Islet of Langerhans (tissue), 1 donor: ENCODE results near the gene OR13J1.
"Not testable (repeated sequence)": the region's sequence is repeated elsewhere in the genome, so short reads cannot be mapped to it uniquely, and the experiment has no call there.

Experiments used
- FAIRE-seq: peaks from one replicate; lab custom pipeline; 2011; peaks lifted over from hg19 to GRCh38; lab: Jason Lieb, UNC

Gene OR13J1

GRCh38 chr9:35905051-35905781 lies 35.0 kb upstream of the OR13J1 start:
- no peak for FAIRE-seq

DNA sequence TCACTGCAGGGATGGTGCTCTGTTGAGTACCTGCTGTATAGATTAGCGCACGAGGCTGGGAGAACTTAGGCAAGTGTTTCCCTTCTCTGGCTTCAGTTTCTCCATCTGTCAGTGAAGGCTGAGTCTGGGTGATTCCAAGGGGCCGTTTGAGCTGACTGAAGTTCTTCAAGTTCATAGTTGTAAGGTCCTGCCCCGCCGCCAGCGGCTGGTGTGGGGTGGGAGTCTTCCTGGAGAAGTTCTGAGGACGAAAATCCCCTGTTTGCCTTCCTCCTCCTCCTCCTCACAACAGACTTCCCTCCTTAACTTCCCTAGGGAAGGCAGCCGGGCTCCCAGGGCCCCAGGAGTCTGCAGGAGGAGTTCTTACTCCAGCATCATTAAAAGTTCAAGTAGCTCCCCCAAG lies 34.1 kb upstream of the OR13J1 start:
- no peak for FAIRE-seq

DNA sequence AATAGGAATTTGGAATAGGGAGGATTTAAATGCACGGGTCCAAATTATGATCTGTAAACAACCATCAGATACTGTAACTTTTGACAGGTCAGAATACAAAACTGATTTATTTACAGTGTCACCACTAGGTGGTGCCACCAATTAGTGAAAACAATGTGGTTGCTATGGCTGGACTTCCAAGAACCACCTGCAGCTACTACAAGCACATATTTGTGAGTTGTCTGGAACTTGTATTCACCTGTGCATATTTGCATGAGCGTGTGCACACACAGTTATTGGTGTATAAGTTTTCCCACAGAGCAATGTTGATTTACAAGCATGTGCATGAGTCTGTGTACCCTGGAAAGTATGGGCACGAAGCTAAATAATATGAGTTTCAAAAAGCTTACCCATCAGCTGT lies 32.8 kb upstream of the OR13J1 start:
- FAIRE-seq: peak; percentile 96

DNA sequence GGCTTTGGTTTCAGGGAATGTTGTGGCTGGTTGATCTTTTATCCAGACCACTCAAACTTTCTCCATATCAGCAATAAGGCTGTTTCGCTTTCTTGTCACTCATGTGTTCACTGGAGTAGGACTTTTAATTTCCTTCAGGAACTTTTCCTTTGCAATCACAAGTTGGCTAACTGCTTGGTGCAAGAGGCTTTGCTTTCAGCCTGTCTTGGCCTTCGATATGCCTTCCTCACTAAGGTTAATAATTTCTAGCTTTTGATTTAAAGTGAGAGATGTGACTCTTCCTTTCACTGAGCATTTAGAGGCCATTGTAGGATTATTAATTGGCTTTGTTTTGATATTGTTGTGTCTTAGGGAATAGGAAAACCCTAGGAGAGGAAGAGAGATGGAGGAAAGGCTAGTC lies 28.8 kb upstream of the OR13J1 start:
- no peak for FAIRE-seq

- FAIRE-seq: no peak
Measured at GRCh38 chr9:35898337-35898736, 28.1 kb upstream of the OR13J1 start.

- not testable (repeated sequence) for FAIRE-seq
Measured at GRCh38 chr9:35897376-35898099, 27.3 kb upstream of the OR13J1 start.

DNA sequence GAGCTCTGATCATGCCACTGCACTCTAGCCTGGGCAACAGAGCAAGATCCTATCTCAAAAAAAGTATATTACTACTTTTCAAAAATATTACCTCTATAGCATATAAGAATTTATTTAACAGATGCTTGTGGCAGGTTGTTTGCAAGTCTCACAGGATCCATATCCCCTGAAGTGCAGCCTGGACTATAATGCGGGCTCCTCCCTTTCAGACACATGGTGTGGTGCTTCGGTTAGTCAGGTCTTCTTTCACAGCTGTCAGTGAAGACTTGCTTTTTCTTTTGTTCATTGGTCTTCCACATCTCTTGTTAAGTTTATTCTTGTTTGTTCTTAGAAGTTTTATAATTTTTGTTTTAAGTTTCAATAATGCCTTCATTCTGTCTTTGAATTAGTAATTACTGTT lies 26.4 kb upstream of the OR13J1 start:
- FAIRE-seq: no peak

GRCh38 chr9:35892051-35892450 lies 21.9 kb upstream of the OR13J1 start:
- no peak for FAIRE-seq

DNA sequence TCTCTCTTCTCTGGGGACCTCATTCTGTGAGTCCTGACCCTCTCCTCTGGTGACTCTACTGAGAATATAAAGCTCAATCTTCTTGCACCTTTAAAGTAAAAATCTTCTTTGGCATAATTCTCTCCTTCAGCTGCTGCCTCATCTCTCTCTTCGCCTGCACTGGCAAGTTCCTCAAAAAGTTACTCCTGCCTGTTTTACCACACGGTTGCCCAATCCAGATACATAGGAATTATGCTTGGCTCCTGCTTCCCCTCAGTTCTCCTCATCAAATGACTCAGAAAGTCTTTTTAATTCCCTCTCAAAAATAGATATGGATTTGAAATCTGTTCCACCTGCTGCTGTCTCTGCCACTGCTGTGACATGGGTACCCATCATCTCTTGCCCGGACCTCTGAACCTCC lies 21.4 kb upstream of the OR13J1 start:
- FAIRE-seq: no peak

DNA sequence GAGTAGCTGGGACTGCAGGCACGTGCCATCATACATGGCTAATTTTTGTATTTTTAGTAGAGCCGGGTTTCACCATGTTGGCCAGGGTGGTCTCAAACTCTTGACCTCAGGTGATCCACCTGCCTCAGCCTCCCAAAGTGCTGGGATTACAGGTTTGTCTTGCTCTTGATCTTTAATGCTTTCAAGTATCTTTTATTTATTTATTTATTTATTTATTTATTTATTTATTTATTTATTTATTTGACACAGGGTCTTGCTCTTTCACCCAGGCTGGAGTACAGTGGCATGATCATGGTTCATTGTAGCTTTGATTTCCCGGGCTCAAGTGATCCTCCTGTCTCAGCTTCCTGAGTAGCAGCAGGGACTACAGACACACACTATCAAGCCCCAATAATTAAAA lies 14.7 kb upstream of the OR13J1 start:
- FAIRE-seq: not testable (repeated sequence)

DNA sequence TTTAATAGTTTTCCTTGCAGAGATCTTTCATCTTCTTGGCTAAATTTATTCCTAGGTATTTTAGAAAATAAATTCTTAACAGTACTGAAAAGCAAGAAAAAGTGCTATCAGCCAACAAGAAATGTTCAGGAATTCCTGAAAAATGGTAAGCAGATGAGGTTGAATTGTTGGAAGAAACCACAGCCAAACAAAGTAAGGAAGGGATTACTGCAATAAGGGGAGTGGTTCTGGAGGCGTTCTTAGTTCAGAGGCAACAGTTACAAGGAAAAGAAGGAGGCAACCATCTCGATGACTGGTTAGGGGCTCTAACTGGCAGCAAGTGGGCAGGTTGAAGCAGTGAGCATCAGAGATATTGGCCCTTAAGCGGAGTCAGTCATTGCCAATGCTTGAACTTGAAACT lies 12.8 kb upstream of the OR13J1 start:
- no peak for FAIRE-seq

GRCh38 chr9:35882263-35882848 lies 12.2 kb upstream of the OR13J1 start:
- FAIRE-seq: peak; percentile 98

- FAIRE-seq: no peak
Measured at GRCh38 chr9:35872505-35872904, 2.3 kb upstream of the OR13J1 start.

- FAIRE-seq: no peak
Measured at GRCh38 chr9:35871545-35871944, 1.3 kb upstream of the OR13J1 start.

- no peak for FAIRE-seq
Measured at GRCh38 chr9:35869621-35870216, 482 bp downstream of the OR13J1 start.

DNA sequence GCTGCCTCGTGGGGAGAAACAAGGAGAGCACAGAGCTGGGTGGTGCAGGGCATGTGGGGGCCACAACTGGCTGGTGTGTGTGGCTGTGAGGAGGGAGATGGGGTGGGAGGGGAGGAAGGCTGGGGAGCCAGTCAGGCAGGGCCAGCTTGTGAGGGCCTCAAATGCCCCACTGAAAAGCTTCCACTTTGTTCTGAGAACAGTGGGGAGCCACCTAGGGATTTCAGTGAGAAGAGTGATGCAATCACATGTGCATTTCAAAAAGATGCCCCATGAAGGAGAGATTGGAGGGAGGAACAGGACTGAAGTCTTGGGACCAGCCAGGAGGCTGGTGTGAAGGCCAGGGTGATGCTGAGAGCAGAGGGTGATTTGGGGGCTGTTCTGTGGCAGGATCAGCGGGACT lies 1.3 kb downstream of the OR13J1 start:
- FAIRE-seq: no peak

DNA sequence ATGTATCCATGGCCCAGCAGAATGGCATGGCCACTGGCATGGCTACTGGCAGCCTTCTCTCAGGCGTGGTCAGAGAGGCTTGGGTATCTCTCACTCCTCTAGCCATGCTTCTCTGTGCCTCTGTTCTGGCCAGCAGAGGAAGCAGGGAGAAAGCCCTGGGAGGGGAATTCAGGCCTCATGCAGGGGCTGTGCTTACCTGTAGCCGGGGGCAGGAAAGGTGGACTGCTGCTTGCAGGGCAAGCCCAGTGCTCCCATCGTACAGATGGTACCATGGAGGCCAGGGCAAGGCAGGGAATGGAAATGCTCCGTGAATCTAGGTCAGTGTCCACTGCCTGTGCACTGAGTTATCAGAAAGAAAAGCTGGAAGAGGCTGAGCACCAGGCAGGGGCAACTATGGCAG lies 2.7 kb downstream of the OR13J1 start:
- no peak for FAIRE-seq

DNA sequence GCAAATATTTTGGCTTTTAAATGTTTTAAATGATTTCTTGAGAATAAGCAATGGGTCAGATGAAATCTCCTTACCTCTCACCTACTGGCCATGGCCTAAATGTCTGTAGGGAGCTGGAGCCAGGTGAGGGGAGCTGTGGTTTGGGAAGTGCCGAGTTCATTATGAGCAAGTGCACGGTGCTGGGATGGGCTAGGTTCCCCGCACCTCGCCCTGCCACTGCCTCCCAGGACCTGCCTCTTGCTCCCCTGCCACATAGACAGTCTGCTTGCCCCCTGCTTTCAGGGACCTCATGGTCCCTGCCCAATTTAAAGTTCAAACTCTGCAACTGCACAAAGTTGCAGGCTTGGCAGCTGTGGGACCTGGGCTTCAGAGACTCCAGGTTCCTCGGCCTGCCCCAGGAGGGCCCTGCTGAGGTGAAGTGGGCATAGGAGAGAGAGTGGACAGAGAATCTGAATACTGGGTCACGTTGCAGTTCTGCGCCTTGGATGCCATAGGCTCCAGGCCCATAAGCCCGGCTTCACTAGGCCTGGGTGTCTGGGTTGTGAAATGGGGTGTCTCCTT lies 5.4 kb downstream of the OR13J1 start:
- FAIRE-seq: no peak

DNA sequence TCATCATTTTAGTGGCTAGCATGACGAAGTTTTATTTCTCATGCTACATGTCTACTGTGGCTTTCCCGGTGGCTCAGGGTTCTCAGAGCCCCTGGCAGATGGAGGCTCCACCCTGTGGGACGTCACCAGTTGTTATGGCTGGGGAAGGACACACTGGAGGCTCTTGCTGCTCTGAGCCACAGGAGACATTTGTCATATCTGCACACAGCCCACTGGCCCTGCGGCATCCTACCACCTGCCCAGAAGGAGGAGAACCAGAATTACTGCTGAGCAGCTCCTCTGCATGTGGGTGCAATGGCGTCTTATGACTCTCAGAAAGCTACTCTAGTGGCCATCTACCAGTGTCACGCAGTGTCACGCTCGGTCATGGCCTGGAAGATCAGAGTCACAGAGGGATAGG lies 6.6 kb downstream of the OR13J1 start:
- no peak for FAIRE-seq

- FAIRE-seq: no peak
Measured at GRCh38 chr9:35862328-35862727, 7.9 kb downstream of the OR13J1 start.

- no peak for FAIRE-seq
Measured at GRCh38 chr9:35861161-35861897, 8.9 kb downstream of the OR13J1 start.

DNA sequence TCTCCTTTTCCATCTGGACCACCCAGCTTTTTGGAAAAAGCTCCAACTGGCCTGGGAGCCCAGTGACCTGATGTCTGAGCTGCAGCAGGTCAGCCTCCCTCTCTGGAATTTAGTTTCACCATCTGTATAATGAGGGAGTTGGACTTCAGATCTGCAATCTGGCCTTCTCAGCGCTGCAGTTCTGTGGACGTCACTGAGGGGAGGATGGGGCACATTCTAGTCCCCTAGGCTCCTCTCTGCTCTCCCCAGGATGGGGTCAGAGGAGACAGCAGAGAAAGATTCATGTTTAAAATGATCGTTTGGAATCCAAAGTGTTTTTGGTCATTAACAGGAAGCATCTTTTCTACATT lies 10.2 kb downstream of the OR13J1 start:
- no peak for FAIRE-seq
